ENCODE data around the gene KLC3.

GRCh38 chr19:45327404-45328143, 13.0 kb upstream of the KLC3 start:
- TF ChIP-seq CTCF (IDR thresholded peaks at IDR 0.05) (no peak), ZFX (IDR thresholded peaks at IDR 0.05; ENCODE audit: borderline replicate concordance) (no peak)
